Hepatocyte (in vitro differentiated cells): ENCODE measurements around the gene CYP4X1. TPM values are rescaled to one million over a fixed set of nuclear protein-coding genes. Genes with fewer than 3 reads are reported as not detected.

Experiments used
- DNase-seq: peaks from one replicate; pipeline ENCODE4 v3.0.0-alpha.2; 2016; ENCODE audit warnings: low spot score
- H2AFZ ChIP-seq: fragments of 200-600 bp; sonication (generic); 2 replicates; pipeline ENCODE4 v1.6.0; 2016; ENCODE audit warnings: antibody characterized with exemption, mild to moderate bottlenecking
- H3K27ac ChIP-seq: fragments of 200-600 bp; sonication (generic); 2 replicates; pipeline ENCODE4 v1.5.1; 2016; ENCODE audit warnings: mild to moderate bottlenecking
- H3K27me3 ChIP-seq: fragments of 200-600 bp; sonication (generic); 2 replicates; pipeline ENCODE4 v1.6.1; 2016
- H3K36me3 ChIP-seq: fragments of 200-600 bp; sonication (generic); replicated peaks from 2 replicates; pipeline ENCODE4 v1.5.1; 2016; ENCODE audit warnings: low read depth; ENCODE audit not compliant: insufficient read depth
- H3K4me1 ChIP-seq: fragments of 200-600 bp; sonication (generic); 2 replicates; pipeline ENCODE4 v1.5.1; 2016; ENCODE audit warnings: mild to moderate bottlenecking, moderate library complexity; ENCODE audit not compliant: insufficient read depth
- H3K4me2 ChIP-seq: fragments of 200-600 bp; sonication (generic); 2 replicates; pipeline ENCODE4 v1.6.0; 2016
- H3K4me3 ChIP-seq: fragments of 200-600 bp; sonication (generic); 2 replicates; pipeline ENCODE4 v1.5.1; 2016; ENCODE audit warnings: mild to moderate bottlenecking
- H3K79me2 ChIP-seq: fragments of 200-600 bp; sonication (generic); 2 replicates; pipeline ENCODE4 v1.6.0; 2017; ENCODE audit warnings: mild to moderate bottlenecking
- H3K9me2 ChIP-seq: fragments of 200-600 bp; sonication (generic); replicated peaks from 2 replicates; pipeline ENCODE4 v1.6.0; 2017; ENCODE audit warnings: mild to moderate bottlenecking; ENCODE audit not compliant: insufficient read depth
- H3K9me3 ChIP-seq: fragments of 200-600 bp; sonication (generic); 2 replicates; pipeline ENCODE4 v1.5.1; 2016; ENCODE audit warnings: low read depth, mild to moderate bottlenecking
- H4K20me1 ChIP-seq: fragments of 200-600 bp; sonication (generic); 2 replicates; pipeline ENCODE4 v1.6.0; 2016; ENCODE audit warnings: mild to moderate bottlenecking; ENCODE audit not compliant: insufficient read depth, poor library complexity, severe bottlenecking
- CTCF ChIP-seq: fragments of 200-600 bp; sonication (generic); IDR thresholded peaks from 2 replicates; pipeline ENCODE4 v1.5.1; 2016; ENCODE audit warnings: antibody characterized with exemption, mild to moderate bottlenecking; ENCODE audit not compliant: poor library complexity
- EZH2 ChIP-seq: fragments of 200-600 bp; sonication (generic); IDR thresholded peaks from 2 replicates; pipeline ENCODE4 v1.6.1; 2016; ENCODE audit warnings: antibody characterized with exemption, mild to moderate bottlenecking, borderline replicate concordance
- EZH2phosphoT487 ChIP-seq: fragments of 200-600 bp; sonication (generic); IDR thresholded peaks from one replicate; pipeline ENCODE4 v1.6.1; 2018; ENCODE audit warnings: antibody characterized with exemption, mild to moderate bottlenecking, low read depth, moderate library complexity; ENCODE audit not compliant: unreplicated experiment, severe bottlenecking
- WGBS: methylation state at CpG from one replicate; pipeline ENCODE4 v1.1.6; 2016; ENCODE audit warnings: low lambda C conversion rate; ENCODE audit errors: missing lambda C conversion rate; 5-methylcytosine and 5-hydroxymethylcytosine counted together
- polyA plus RNA-seq: library from polyadenylated mRNA; unstranded; fragments of >200 nt; fragmentation: Nextera tagmentation; extraction: Ambion mirVana; gene quantifications from 2 replicates; pipeline ENCODE4 v1.2.1, GENCODE V29; 2016
- total RNA-seq: library from RNA; depleted of rRNA; stranded (reverse); fragments of >200 nt; gene quantifications from 2 replicates; pipeline ENCODE4 v1.2.3, GENCODE V29; 2014

CYP4X1 gene
- total and polyA plus RNA-seq, 2 experiments from 2014 or later: 0.97 to 1.8 TPM

DNA sequence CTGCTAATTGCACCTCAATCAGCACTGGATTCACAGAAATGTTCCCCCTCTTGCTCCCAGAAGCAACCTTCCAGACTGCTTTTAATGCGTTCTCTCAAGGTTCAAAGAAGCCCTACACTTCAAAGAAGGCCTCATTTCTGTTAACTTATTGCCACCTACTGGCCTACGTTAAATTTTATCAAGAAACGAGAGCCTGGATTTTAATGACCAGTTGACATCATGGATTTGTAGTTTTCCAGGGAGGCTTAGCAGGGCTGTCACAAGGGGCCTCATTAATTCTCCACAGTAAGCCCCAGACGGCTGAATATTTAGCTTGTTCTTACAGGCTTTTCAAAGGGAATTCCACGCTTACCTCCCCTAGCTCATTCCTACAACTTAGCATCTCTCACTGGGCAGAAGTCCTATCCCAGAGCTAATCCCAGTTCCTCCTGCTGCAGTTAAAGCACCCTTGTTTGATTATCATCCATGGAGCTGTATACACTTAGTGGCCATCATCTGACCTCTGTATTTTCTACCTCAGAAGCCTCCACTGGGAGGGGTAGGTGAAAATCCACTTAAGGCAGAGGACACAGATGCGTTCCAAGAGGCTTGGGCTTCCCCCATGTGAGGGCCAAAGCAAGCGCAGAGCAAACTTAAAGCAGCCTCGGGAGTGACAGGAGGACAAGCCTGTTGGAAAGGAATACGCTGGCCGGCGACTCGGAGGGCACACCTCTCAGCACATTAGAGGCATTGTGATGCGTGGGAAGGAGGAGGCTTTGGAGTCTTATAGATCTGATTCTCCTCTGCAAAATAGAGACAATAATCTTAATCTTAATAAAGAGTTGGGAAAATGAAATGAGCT lies 32.2 kb upstream of the CYP4X1 start:
- WGBS: 18% methylated on average over 13 of the region's 13 CpGs
- H3K36me3 ChIP-seq: no peaks in the 10 kb centered on the region
- no peak overlapping the region for H3K4me3 ChIP-seq
- no peak for TF ChIP-seq EZH2phosphoT487
- peak; percentile 53 for TF ChIP-seq CTCF
- H3K27me3 ChIP-seq: peaks cover 4% of the 10 kb centered on the region
- H3K27ac ChIP-seq: no peak overlapping the region
- no peak overlapping the region for H2AFZ ChIP-seq
- no peaks in the 10 kb centered on the region for H4K20me1 ChIP-seq
- H3K9me3 ChIP-seq: no peaks in the 10 kb centered on the region
- no peaks in the 10 kb centered on the region for H3K79me2 ChIP-seq
- peak; percentile 38 for DNase-seq
- no peak overlapping the region for H3K4me2 ChIP-seq
- H3K4me1 ChIP-seq: no peaks in the 10 kb centered on the region
- H3K9me2 ChIP-seq: no peaks in the 10 kb centered on the region

DNA sequence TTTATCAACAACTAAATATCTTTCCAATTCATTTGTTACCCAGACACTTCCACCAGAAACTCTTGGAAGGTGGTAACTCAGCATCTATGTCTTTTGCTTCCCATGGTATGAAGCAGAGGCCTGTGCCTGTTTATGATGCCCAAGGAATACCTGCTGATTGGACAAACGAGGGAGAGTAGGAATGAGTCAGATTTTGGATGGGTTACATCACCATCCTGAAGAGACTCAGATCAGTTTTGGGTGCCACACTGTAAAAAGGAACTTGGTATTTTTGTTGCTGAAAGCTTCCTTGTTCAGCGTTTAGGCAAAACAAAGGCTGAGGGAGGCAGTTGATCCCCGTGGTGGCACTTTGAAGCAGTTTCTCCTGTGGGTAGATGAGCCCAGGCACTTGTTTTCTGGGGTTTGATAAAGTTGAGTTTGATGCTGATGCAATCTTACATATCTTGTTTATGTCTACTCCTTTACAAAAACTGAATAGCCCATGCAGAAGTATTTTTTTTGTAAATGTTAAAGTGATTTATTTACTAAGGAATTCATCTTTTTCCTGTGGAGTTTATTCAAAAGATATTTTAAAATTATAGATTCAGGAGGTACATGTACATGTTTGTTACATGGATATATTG lies 26.7 kb upstream of the CYP4X1 start:
- Histone ChIP-seq H3K4me1 (no peaks in the 10 kb centered on the region), H3K27ac (no peak overlapping the region), H3K9me3 (no peaks in the 10 kb centered on the region), H4K20me1 (no peaks in the 10 kb centered on the region), H3K4me2 (no peak overlapping the region), H3K27me3 (peaks cover 6% of the 10 kb centered on the region), H3K9me2 (no peaks in the 10 kb centered on the region), H3K79me2 (no peaks in the 10 kb centered on the region), H2AFZ (no peak overlapping the region), H3K36me3 (no peaks in the 10 kb centered on the region), H3K4me3 (no peak overlapping the region)
- 65% methylated on average over 3 of the region's 3 CpGs for WGBS
- TF ChIP-seq EZH2phosphoT487 (no peak), CTCF (no peak), EZH2 (no peak)
- DNase-seq: no peak

- H3K4me3 ChIP-seq: no peak overlapping the region
- TF ChIP-seq CTCF (peak; percentile 28), EZH2phosphoT487 (no peak)
- no peak for DNase-seq
- H3K4me2 ChIP-seq: no peak overlapping the region
- H3K9me2 ChIP-seq: no peaks in the 10 kb centered on the region
- 33% methylated on average over 1 of the region's 1 CpG for WGBS
- no peak overlapping the region for H2AFZ ChIP-seq
- H3K79me2 ChIP-seq: no peaks in the 10 kb centered on the region
- H4K20me1 ChIP-seq: no peaks in the 10 kb centered on the region
- H3K36me3 ChIP-seq: no peaks in the 10 kb centered on the region
- no peak overlapping the region for H3K27ac ChIP-seq
- H3K27me3 ChIP-seq: peaks cover 6% of the 10 kb centered on the region
- H3K4me1 ChIP-seq: no peaks in the 10 kb centered on the region
- H3K9me3 ChIP-seq: no peaks in the 10 kb centered on the region
These were observed 21.3 kb upstream of the CYP4X1 start for GRCh38 chr1:47002211-47002610.
